ENCODE data around the gene DNM1.

DNA sequence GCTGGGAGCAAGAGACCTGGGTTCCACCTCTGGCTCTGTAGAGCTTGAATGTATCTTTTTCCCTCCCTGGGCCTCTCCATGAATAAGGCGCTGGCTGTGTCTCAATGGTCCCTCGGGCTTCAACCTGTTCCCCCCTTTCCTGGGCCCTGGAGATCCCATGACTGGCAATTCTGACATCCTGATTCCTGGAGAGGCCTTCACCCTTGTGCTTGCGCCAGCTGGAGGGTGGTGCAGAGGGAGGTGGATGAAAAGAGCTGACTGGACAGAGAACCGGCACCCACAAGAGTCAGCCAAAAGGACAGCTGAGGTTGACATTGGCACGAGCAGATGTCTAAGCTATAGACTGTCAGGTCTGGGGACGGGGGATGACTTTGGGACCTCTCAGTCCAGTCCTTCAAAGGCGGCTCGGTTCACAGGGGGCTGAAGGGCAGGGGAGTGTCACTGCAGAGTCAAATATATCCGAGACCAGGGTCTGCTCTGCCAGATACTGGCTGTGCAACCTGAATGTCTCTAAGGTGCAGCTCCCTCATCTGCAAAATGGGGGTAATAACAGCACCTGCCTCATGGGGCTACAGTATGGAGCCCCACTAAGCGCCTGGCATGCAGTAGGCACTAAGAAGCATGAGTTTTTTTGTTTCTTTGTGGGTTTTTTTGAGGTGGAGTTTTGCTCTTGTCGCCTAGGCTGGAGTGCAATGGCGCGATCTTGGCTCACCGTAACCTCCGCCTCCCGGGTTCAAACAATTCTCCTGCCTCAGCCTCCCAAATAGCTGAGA, 13.8 kb downstream of the DNM1 start:
- TF ChIP-seq, protein P1, sequence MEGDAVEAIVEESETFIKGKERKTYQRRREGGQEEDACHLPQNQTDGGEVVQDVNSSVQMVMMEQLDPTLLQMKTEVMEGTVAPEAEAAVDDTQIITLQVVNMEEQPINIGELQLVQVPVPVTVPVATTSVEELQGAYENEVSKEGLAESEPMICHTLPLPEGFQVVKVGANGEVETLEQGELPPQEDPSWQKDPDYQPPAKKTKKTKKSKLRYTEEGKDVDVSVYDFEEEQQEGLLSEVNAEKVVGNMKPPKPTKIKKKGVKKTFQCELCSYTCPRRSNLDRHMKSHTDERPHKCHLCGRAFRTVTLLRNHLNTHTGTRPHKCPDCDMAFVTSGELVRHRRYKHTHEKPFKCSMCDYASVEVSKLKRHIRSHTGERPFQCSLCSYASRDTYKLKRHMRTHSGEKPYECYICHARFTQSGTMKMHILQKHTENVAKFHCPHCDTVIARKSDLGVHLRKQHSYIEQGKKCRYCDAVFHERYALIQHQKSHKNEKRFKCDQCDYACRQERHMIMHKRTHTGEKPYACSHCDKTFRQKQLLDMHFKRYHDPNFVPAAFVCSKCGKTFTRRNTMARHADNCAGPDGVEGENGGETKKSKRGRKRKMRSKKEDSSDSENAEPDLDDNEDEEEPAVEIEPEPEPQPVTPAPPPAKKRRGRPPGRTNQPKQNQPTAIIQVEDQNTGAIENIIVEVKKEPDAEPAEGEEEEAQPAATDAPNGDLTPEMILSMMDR (conservative IDR thresholded peaks at IDR 0.05 in 1 of 2, IDR thresholded peaks at IDR 0.05 in 1 of 2; ENCODE audit: extremely low read depth in 1 of 2, insufficient read depth in 1 of 2, low read depth in 1 of 2, low read length in 2 of 2), result no peak
- TF ChIP-seq EZH2 (IDR thresholded peaks at IDR 0.05; ENCODE audit: borderline replicate concordance, low read length), result no peak
